Right lung (tissue), 10 donors: ENCODE results near the gene PDCD7. TPM values are rescaled to one million over a fixed set of nuclear protein-coding genes. Genes with fewer than 3 reads are reported as not detected.
A peak's percentile ranks its signal among the peaks of the same experiment; 100 is the strongest.
"Not testable (repeated sequence)": the region's sequence is repeated elsewhere in the genome, so short reads cannot be mapped to it uniquely, and the experiment has no call there.

Experiments
- DNase-seq, 2 donors: peaks; one replicate each; pipeline ENCODE4 v3.0.0-alpha.2; 2013
- long read RNA-seq, 8 donors: transcript quantifications; one replicate each; lab custom pipeline, GENCODE V29; 2026
- polyA plus RNA-seq, 5 donors: library from polyadenylated mRNA; unstranded; fragments of 120-200 nt; gene quantifications; one replicate each; pipeline versions ENCODE4 v1.2.1 to v1.2.3, GENCODE V29; 2013; ENCODE audit warnings: inconsistent platforms in 1 of 5, low replicate concordance in 1 of 5; ENCODE audit not compliant: insufficient read length in 5 of 5, insufficient read depth in 1 of 5

The PDCD7 gene
- 10 to 100 TPM; 29.6 to 37.8 (median 34.9) TPM for polyA plus RNA-seq
- long read RNA-seq, donor 1, transcript PDCD7-201 (5 exons, 2,851 nt): major isoform, 8 of 43 reads
- long read RNA-seq, donor 1, partial matches to known transcripts: 28 of 43 reads
- long read RNA-seq, donor 1, other reads (novel, unspliced or antisense): 5 of 43 reads
- long read RNA-seq, donor 2, transcript PDCD7-201 (5 exons, 2,851 nt): major isoform, 6 of 6 reads
- long read RNA-seq, donor 2, partial matches to known transcripts: 0 of 6 reads
- long read RNA-seq, donor 2, other reads (novel, unspliced or antisense): 0 of 6 reads
- long read RNA-seq, donor 3, transcript PDCD7-201 (5 exons, 2,851 nt): major isoform, 6 of 23 reads
- long read RNA-seq, donor 3, partial matches to known transcripts: 17 of 23 reads
- long read RNA-seq, donor 3, other reads (novel, unspliced or antisense): 0 of 23 reads
- long read RNA-seq, donor 4, transcript PDCD7-201 (5 exons, 2,851 nt): major isoform, 8 of 14 reads
- long read RNA-seq, donor 4, partial matches to known transcripts: 6 of 14 reads
- long read RNA-seq, donor 4, other reads (novel, unspliced or antisense): 0 of 14 reads
- long read RNA-seq, donor 5, transcript PDCD7-201 (5 exons, 2,851 nt): major isoform, 10 of 25 reads
- long read RNA-seq, donor 5, partial matches to known transcripts: 15 of 25 reads
- long read RNA-seq, donor 5, other reads (novel, unspliced or antisense): 0 of 25 reads
- long read RNA-seq, donor 6, transcript PDCD7-201 (5 exons, 2,851 nt): major isoform, 13 of 24 reads
- long read RNA-seq, donor 6, partial matches to known transcripts: 10 of 24 reads
- long read RNA-seq, donor 6, other reads (novel, unspliced or antisense): 0 of 24 reads
- long read RNA-seq, donor 7, transcript PDCD7-201 (5 exons, 2,851 nt): major isoform, 7 of 12 reads
- long read RNA-seq, donor 7, partial matches to known transcripts: 5 of 12 reads
- long read RNA-seq, donor 7, other reads (novel, unspliced or antisense): 0 of 12 reads
- long read RNA-seq, donor 8, partial matches to known transcripts: 8 of 11 reads
- long read RNA-seq, donor 8, other reads (novel, unspliced or antisense): 0 of 11 reads

- DNase-seq: peak; percentile 92 to 93
Measured at GRCh38 chr15:65133548-65134200, at the start of gene PDCD7. Gene PDCD7, minus strand, starts transcription at chr15:65133808. Its CDS starts 27 bp downstream, at chr15:65133781.

- no peak for DNase-seq
Measured at GRCh38 chr15:65182538-65182937, 48.9 kb upstream of the PDCD7 start.

GRCh38 chr15:65181582-65182353, 48.2 kb upstream of the PDCD7 start:
- DNase-seq: not testable (repeated sequence)

GRCh38 chr15:65180167-65180566, 46.6 kb upstream of the PDCD7 start:
- no peak for DNase-seq

GRCh38 chr15:65177901-65178300, 44.3 kb upstream of the PDCD7 start:
- DNase-seq: no peak

GRCh38 chr15:65176056-65176455, 42.4 kb upstream of the PDCD7 start:
- DNase-seq: no peak

- DNase-seq: no peak
Measured at GRCh38 chr15:65175511-65175910, 41.9 kb upstream of the PDCD7 start.

GRCh38 chr15:65174509-65174908, 40.9 kb upstream of the PDCD7 start:
- DNase-seq: no peak

- no peak for DNase-seq
Measured at GRCh38 chr15:65172531-65172930, 38.9 kb upstream of the PDCD7 start.

- DNase-seq: no peak
Measured at GRCh38 chr15:65171428-65171827, 37.8 kb upstream of the PDCD7 start.

GRCh38 chr15:65165875-65166274, 32.3 kb upstream of the PDCD7 start:
- no peak for DNase-seq

GRCh38 chr15:65164139-65164538, 30.5 kb upstream of the PDCD7 start:
- DNase-seq: no peak

GRCh38 chr15:65163041-65163440, 29.4 kb upstream of the PDCD7 start:
- no peak for DNase-seq

GRCh38 chr15:65156692-65157091, 23.1 kb upstream of the PDCD7 start:
- DNase-seq: no peak

GRCh38 chr15:65154720-65155119, 21.1 kb upstream of the PDCD7 start:
- DNase-seq: no peak

GRCh38 chr15:65147902-65148301, 14.3 kb upstream of the PDCD7 start:
- DNase-seq: no peak

- no peak for DNase-seq
Measured at GRCh38 chr15:65146438-65146837, 12.8 kb upstream of the PDCD7 start.

GRCh38 chr15:65138631-65139030, 5.0 kb upstream of the PDCD7 start:
- DNase-seq: not testable (repeated sequence)

GRCh38 chr15:65137893-65138292, 4.3 kb upstream of the PDCD7 start:
- not testable (repeated sequence) for DNase-seq

GRCh38 chr15:65137089-65137488, 3.5 kb upstream of the PDCD7 start:
- DNase-seq: not testable (repeated sequence)

GRCh38 chr15:65134538-65134937, 930 bp upstream of the PDCD7 start:
- no peak for DNase-seq
